ENCODE results near the gene EGF.
"Not testable (repeated sequence)": the region's sequence is repeated elsewhere in the genome, so short reads cannot be mapped to it uniquely, and the experiment has no call there.

The EGF gene

DNA sequence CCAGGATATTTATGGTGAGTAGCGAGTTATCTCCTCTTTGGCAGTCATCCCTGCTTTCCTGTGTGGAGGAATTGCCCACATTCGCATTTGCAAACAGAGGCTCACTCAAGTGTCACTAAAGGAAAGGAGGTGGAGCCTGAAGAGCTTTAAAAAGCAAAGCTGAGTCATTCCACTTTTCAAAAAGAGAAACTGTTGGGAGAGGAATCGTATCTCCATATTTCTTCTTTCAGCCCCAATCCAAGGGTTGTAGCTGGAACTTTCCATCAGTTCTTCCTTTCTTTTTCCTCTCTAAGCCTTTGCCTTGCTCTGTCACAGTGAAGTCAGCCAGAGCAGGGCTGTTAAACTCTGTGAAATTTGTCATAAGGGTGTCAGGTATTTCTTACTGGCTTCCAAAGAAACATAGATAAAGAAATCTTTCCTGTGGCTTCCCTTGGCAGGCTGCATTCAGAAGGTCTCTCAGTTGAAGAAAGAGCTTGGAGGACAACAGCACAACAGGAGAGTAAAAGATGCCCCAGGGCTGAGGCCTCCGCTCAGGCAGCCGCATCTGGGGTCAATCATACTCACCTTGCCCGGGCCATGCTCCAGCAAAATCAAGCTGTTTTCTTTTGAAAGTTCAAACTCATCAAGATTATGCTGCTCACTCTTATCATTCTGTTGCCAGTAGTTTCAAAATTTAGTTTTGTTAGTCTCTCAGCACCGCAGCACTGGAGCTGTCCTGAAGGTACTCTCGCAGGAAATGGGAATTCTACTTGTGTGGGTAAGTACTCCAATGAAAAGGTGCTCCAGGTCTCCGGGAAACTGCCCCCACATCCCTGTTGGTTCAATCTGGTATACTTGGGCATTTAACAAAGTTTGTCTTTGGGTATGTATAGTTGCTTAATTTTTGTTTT is at the start of gene EGF:
EGF (plus strand) TSS at position 178 of the 890 bp plus-strand sequence; CDS start at position 631, 453 bp downstream.
- no peak for DNase-seq (ENCODE audit: low read depth in 1 of 2, low spot score in 1 of 2)

DNA sequence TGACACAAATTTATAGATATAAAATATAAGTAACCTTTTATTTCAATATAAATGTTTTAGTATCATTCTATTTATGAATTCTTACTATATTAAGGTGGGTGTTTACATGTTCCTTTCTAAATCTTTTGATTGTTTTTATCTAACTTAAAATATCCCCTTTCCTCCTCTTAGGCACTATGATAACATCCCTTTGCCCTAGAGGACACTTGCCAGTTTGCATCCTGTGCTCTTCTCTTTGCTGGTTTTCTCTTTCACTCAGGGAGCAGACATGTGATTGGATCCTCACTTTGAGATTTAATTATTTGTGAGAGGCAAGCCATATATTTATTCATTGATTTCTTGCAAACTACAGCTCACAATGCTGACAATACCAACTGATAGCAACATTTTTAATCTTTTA is 48.5 kb upstream of the EGF start:
- DNase-seq (ENCODE audit: low read depth in 1 of 2, low spot score in 1 of 2) = no peak

DNA sequence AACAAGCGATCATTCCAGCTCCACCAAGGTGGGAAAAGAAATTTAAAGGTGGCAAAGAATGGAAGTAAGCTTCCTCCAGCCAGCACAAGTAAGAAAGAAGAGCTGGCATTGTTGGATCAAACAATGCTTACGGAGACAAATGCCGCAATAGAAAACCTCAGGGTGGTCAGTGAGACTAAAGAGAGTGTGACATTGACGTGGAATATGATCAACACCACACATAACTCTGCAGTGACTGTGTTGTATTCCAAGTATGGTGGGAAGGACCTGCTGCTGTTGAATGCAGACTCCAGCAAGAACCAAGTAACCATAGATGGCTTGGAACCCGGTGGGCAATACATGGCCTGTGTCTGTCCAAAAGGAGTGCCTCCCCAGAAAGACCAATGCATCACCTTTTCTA is 42.6 kb upstream of the EGF start:
- DNase-seq (ENCODE audit: low read depth in 1 of 2, low spot score in 1 of 2) = no peak

DNA sequence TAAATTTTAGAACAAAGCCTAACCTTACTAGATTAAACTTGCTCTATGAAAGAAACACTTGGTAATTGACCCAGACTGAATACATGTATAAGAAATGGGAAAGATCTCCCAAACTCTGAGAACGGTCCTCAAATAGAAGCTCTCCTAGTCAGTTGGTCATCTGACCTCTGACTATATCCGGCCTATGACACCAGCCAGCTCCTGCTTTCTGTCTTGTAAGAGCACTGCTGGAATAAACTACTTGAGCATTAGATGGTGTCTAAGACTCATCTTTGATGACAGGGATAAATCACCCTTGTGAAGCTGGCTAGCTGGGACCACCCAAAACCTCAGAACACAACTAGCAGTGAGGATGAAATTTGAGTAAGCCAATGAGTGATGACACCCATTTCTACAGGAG is 40.6 kb upstream of the EGF start:
- DNase-seq (ENCODE audit: low read depth in 1 of 2, low spot score in 1 of 2) = no peak

DNA sequence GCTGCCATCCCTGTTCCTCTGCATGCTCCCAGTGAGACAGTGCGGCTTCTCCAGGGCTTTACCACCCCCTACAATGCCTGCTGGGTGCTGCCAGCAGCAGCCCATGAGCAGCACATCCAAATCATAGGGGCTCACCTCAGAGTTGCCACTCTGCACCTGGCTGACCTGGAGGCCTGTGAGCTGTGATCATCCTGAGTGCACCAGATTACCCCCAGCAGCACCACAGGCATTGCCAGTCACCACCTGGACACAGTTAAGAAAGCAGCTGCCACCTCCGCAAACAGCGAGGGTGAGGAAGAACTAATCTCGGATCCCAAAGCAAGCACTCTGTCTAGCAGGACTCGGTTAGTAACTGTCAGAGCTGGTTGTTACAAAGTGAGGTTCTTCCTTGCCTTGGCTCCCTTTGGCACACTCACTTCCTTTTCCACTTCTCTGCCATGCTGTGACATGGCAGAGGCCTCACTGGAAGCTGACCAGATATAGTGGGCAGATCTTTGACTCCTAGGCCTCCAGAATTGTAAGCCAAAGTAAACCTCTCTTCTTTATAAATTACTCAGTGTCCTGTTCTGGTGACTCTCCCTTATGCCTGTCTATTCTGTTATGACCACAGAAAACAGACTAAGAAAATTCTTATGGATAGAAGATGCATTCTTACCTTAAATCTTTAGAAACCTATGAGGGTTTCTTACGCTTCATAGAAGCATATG is 39.6 kb upstream of the EGF start:
- DNase-seq (ENCODE audit: low read depth in 1 of 2, low spot score in 1 of 2) = no peak

DNA sequence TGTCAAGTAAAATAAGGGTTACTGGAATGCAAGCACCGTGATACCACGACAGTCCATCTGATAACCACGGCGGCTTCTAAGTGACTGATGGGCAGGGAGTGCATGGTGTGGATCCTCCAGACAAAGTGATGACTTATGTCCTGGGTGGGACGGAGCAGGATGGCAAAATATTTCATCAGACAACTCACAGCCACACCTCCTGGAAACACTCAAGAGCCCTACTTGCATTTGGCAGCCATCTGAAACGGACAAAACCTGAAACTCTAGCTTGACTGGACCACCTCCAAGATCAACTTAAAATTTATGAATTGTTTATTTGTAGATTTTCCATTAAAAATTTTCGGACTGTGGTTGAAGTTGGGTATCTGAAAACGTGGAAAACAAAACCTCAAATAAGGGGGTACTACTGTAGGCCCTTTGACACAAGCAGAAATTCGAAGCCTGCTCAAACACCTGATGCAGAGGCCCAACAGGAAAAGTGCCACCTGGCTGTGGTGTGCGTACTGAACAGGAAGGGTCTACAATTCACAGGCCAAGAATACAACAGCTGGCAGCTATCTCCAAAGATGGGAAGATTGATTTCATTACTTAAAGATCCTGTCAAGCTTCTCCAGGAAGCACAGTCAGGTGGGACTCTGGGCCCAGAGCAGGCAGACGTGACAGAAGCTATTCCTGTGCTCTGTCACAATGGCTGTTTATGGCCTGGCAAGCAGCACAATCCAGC is 38.7 kb upstream of the EGF start:
- DNase-seq (ENCODE audit: low read depth in 1 of 2, low spot score in 1 of 2) = no peak

DNA sequence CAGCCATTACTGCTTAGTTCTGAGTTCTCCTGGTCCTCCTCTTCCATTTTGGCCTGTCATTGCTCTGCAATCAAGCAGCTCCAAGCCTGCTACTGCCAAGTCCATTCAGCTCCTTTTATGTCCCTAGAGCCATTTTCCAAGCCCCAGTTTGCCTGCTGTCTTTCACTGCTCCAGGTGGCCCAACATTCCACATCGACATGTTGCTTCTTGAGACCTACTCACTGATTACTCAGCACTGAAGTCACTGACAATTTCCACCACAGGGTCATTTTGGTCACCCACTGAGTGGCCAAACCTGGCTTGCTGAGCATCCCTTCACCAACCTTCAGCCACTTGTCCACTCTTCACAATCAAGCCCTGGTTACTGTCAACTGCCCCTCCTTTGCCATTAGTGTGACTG is 37.6 kb upstream of the EGF start:
- no peak for DNase-seq (ENCODE audit: low read depth in 1 of 2, low spot score in 1 of 2)

DNA sequence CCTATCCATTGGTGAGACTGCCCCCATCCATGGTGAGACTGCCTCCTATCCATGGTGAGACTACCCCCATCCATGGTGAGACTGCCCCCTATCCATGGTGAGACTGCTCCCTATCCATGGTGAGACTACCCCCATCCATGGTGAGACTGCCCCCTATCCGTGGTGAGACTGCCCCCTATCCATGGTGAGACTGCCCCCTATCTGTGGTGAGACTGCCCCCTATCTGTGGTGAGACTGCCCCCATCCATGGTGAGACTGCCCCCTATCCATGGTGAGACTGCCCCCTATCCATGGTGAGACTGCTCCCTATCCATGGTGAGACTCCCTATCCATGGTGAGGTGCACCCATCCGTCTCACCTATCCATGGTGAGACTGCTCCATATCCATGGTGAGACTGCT is 37.1 kb upstream of the EGF start:
- DNase-seq (ENCODE audit: low read depth in 1 of 2, low spot score in 1 of 2) = not testable (repeated sequence)

DNA sequence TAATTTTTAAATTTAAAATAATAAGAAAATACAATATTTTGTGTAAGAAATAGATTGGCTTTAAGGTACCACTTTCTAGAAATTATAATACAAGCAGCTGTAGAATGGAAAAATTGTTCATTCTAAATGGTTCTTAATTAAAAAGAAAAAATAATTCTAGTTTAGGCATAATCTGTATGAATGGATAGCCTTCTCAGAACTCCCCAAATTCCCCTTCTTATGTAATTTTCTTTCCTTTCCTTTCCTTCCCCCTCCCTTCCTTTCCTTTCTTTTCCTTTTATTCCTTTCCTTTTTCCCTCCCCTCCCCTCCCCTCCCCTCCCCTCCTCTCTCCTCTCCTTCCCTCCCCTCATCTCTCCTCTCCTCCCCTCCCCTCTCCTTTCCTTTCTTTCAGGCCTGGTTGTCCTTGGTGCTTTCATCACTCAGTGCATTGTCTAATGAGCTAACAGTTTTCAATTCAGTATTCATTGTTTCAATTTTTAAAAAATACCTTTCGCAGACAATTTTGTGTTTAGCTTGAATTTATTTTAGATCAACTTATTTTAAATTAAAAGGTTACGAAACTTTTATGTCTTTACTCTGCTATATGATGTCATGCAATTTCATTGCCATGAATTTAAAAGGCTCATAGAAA is 35.9 kb upstream of the EGF start:
- DNase-seq (ENCODE audit: low read depth in 1 of 2, low spot score in 1 of 2) = no peak

DNA sequence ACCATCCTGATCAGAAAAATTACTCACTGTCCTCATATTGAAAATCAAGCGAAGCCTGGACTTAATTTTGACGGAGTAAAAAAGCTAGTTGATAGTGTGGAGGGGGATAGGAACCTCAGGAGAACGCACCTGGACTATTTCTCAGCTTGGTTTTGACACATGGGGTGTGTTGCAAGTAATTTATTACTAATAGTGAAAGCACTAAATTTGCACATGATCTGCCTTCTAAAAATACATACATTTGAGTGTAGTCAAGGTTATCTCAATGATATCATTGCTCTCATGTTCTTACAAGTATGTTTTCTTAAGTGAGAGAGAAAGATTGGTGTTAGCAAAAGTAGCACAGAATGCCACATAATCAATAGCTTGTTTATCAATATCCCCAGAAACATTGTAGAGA is 35.3 kb upstream of the EGF start:
- DNase-seq (ENCODE audit: low read depth in 1 of 2, low spot score in 1 of 2) = no peak

DNA sequence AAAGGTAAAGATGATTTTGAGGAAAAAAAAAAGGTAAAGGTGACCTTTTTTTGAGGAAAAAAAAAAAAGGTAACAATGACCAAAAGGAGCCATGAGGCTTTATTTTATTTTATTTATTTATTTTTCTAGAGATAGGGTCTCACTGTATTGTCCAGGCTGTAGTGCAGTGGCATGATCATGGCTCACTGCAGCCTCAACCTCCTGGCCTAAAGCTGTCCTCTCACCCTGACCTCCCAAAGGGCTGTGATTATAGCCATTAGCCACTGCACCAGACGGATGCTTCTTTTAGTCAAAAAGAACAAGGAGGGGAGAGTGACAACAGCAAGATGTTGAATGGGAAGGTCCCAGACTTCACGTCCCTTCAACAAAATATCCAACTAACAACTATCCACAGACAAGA is 34.3 kb upstream of the EGF start:
- DNase-seq (ENCODE audit: low read depth in 1 of 2, low spot score in 1 of 2) = no peak

DNA sequence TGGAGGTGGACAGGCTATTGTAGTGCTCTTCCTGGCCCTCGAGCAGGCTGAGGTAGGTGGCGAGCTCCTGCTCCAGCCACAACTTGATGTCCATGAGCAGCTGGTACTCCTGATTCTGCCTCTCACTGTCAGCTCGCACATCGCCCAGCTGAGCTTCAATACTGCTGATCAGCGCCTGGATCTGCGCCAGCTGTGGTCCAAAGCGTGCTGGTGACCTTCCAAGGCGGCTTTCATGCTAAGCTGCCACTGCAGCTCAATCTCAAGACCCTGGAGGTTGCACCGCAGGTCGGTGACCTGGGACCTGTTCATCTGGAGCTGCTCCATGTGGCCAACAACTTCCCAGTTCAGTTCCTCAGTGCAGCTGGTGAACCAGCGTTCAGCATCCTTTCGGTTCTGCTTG is 33.6 kb upstream of the EGF start:
- no peak for DNase-seq (ENCODE audit: low read depth in 1 of 2, low spot score in 1 of 2)

DNA sequence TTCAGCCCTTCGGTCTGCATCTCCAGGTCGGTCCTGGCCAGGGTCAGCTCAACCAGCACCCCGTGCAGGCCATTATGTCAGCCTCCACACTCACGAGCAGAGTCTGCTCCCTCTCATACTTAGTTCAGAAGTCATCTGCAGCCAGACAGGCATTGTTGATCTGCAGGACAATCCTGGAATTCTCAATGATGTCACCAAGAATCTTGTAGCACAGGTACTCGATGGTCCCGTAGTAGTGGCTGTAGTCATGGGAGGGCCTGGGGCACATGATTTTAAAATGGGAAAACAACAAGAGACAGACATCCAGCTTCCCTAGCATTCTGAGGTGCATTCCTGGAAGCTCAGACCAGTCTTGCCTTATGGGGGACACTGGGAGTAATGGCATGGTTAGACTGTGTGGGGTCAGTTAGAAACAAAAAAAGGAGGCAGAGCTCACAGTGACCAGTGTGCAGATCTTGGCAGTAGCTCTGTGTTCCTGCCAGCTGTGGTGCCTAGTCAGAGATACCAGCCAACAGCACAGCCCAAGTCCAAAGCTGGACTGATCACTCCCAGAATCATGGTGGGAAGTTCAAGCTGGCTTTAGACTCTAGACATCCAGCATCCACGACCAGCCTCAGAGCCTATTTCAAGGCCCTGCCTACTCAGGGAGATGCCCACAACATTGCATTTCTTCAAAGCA is 32.9 kb upstream of the EGF start:
- DNase-seq (ENCODE audit: low read depth in 1 of 2, low spot score in 1 of 2) = no peak

DNA sequence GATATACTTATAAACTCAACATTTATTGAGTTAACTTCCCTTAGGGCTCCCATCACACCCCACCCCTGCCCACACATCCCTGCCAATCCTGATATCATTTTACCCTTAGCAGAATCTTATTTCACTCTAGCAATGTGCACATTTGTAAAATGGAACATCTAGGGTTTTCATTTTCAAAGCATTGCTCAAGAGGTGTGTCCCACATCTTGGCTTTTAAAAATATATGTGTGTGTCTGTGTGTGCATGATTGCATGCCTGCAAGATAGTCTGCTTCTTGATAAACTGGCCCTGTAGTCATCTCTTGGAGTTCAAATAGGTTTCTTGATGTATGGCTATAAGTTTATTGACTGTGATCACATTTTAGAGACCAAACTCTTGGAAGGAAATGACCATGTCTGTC is 26.4 kb upstream of the EGF start:
- no peak for DNase-seq (ENCODE audit: low read depth in 1 of 2, low spot score in 1 of 2)

DNA sequence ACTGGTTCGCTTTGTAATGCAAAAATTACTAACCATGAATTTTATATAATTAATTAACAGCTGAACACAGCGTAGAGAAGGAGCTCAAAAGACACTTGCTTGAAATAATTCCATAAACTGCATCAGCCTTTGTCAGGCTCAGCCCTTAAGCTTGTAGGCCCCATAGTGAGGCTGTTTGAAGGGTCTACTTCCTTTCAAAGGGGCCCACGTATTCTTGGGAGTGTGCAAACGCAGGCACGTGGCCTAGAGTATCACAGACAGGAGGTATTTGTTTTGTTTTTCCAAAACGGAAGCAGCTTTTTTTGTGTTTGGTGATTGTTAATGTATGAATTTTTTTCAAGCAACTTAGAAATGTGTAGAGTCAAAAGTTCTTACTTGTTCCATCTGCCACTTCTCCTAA is 25.6 kb upstream of the EGF start:
- DNase-seq (ENCODE audit: low read depth in 1 of 2, low spot score in 1 of 2) = no peak

DNA sequence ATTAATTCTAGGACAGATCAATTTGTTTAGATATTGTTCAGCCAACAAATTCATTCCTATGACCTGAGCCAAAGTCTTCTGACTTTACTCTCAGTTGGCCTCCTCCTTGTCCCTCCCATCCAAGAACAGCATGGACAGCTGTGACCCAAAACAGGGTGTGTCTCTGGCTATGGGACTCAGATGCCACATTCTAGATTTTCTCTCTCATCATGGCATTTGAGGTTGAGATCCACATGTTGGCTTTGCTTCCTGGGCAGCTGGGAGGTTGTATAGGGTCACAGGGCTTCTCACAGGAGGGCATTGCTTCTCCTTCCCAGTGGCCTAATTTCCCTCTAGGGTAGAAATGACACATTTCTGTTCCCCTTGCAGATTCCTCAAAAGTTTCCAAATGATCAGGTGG is 22.6 kb upstream of the EGF start:
- no peak for DNase-seq (ENCODE audit: low read depth in 1 of 2, low spot score in 1 of 2)

DNA sequence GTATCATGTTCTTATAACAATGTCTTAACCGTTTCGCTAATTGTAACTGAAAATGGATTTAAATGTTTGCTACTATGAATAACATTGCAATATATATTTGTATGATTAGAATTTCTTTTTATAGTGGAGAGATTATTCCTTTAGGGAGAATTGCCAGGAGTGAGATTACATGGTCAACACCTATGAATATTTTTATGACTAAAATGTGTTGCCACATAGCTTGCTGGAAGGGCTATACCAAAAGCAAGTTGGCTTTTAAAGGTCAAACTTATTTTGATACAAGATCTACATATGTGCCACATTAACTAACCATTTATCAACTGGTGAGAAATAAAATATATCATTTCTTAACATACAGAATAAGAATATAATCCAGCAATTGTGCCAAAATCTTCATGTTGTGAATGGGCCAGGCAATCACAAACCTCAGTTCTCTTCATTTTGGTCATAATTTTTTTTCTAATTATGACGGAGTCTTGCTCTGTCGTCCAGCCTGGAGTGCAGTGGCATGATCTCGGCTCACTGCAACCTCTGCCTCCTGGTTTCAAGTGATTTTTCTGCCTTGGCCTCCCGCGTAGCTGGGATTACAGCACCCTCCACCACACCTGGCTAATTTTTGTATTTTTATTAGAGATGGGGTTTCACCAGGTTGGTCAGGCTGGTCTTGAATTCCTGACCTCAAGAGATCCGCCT is 10.0 kb upstream of the EGF start:
- DNase-seq (ENCODE audit: low read depth in 1 of 2, low spot score in 1 of 2) = no peak

DNA sequence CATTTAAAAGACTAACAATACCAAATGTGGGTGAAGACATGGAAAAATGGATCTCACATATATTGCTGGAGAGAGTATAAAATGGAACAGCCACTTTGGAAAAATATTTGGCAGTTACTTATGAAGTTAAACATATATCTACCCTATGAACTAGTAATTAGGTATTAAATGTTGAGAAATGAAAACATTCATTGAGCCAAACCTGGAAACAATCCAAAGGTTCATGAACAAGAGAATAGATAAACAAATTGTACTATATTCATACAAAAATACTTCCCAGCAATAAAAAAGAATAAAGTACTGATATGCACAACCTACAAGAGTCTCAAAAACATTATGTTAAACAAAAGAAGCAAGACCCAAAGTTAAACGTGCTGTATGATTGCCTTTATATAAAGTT is 4.0 kb upstream of the EGF start:
- DNase-seq (ENCODE audit: low read depth in 1 of 2, low spot score in 1 of 2) = no peak

DNA sequence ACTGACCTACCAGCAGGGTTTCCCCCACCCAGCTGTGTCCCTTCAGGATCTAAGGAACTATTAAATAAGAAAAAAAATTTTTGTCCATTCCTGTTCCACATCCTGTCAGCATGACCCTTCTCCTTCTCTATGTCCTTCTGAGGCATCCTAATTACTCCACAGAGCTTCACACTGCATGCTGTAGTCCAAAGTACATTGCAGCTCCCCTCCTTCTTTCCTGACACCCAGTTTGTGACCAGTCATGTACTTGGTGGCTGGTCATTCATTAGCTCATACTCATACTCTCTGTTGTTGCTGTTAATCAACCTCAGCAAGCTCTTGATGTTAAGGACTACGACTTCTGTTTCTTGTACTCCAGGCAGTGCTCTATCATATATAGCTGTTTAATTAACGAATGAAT is 2.4 kb upstream of the EGF start:
- DNase-seq (ENCODE audit: low read depth in 1 of 2, low spot score in 1 of 2) = no peak

DNA sequence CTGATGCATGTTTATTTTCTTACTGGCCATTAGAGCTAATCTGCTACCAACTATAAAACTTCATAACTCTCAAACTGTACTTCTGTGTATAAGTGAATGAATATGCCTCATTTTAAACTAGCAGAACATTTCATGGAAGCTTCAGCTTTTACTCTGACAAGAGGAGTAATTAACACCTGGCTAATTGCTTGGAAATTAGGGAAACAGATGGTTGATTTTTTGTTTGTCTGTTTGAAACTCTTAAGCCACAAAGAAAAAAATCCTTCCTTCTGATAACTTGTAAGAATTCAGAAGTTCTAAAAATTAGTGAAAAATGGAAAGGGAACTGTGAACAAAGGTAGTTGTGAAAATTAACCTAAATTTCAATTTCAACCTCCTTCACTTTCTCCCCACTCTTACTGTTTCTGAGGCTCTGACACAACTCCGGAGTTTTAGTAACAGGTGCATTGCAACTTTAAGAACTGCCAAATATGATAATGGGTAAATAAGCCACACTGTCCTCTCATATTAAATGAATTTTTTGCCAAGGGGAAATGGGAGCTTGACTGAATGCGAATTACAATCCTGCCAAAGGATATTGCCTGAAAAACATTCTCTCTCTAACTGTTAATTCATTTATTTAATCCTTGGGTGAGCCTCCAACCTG is 1.0 kb downstream of the EGF start:
- no peak for DNase-seq (ENCODE audit: low read depth in 1 of 2, low spot score in 1 of 2)

Data from activated CD4-positive, alpha-beta T cell treated with anti-CD3 and anti-CD28 coated beads, Interleukin-2, amount 50 U/mL, for 24 hours (primary cell).